NCI-H128 (cell line): Measurements from ENCODE around the gene RCOR1.

Source experiments
- DNase-seq: peaks from one replicate; lab custom pipeline; 2025; ENCODE audit not compliant: unreplicated experiment; lab: John Stamatoyannopoulos, UW

RCOR1 gene

GRCh38 chr14:102771144-102771543 lies 178.7 kb downstream of the RCOR1 start:
- no peak for DNase-seq

GRCh38 chr14:102772781-102773570 lies 180.5 kb downstream of the RCOR1 start:
- DNase-seq = no peak

GRCh38 chr14:102774391-102775153 lies 182.1 kb downstream of the RCOR1 start:
- DNase-seq = no peak

- DNase-seq = no peak
Observed at GRCh38 chr14:102775855-102776760, 183.7 kb downstream of the RCOR1 start.

GRCh38 chr14:102776761-102777710 lies 184.6 kb downstream of the RCOR1 start, which contains the start of gene TRAF3:
TSS of gene TRAF3 (plus strand) at chr14:102777449. CDS start at chr14:102870202, 92,753 bp downstream.
- no peak for DNase-seq

GRCh38 chr14:102777711-102778337 lies 185.4 kb downstream of the RCOR1 start:
- no peak for DNase-seq

GRCh38 chr14:102778338-102779083 lies 186.1 kb downstream of the RCOR1 start:
- no peak for DNase-seq

- DNase-seq = no peak
Observed at GRCh38 chr14:102779084-102779462, 186.6 kb downstream of the RCOR1 start.

GRCh38 chr14:102779574-102780315 lies 187.3 kb downstream of the RCOR1 start:
- DNase-seq = no peak
